ENCODE data around the gene HNRNPLL.
A peak's percentile ranks its signal among the peaks of the same experiment; 100 is the strongest.

Gene HNRNPLL

DNA sequence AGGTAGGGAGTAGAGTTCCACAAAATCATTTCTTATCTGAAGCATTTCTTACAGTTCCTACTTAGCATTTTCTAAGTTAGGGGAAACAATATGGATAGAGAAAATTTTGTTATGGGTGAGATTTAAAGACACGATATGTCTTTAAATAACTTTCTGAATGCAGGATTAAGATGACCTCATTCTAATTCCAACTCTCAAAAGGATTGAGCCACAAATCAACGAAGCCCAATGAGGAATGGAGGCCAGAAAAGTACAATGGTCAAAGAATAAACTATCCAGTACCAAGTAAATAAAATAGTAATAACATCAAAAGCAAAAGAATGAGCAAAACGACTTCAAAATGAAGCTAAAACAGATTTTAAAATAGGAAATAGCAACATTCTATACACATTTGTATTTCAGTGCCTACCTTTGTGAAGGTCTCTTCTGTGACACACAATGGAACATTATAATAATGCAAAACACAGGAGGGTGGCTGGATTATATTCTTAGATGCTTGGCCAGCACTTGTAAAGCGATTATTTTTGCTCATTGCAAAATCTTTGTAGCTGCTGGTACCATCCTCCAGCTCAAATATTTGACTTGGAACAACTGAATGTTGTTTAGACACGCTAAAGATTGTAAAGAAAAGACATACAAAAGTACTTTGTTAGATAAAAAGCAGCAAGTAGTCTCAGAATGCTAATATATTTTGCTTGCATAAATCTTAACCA lies 33.8 kb downstream of the HNRNPLL start:
- no peak for TF ChIP-seq ZNF391 (tag by site-specific recombination; IDR thresholded peaks at IDR 0.05; ENCODE audit: borderline replicate concordance, low read depth)
- TF ChIP-seq, protein P1, sequence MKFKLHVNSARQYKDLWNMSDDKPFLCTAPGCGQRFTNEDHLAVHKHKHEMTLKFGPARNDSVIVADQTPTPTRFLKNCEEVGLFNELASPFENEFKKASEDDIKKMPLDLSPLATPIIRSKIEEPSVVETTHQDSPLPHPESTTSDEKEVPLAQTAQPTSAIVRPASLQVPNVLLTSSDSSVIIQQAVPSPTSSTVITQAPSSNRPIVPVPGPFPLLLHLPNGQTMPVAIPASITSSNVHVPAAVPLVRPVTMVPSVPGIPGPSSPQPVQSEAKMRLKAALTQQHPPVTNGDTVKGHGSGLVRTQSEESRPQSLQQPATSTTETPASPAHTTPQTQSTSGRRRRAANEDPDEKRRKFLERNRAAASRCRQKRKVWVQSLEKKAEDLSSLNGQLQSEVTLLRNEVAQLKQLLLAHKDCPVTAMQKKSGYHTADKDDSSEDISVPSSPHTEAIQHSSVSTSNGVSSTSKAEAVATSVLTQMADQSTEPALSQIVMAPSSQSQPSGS (tag by site-specific recombination; IDR thresholded peaks at IDR 0.05; ENCODE audit: low read depth) = peak; percentile 55; the same call in 1 of the 2 replicates
- TF ChIP-seq, protein P2, sequence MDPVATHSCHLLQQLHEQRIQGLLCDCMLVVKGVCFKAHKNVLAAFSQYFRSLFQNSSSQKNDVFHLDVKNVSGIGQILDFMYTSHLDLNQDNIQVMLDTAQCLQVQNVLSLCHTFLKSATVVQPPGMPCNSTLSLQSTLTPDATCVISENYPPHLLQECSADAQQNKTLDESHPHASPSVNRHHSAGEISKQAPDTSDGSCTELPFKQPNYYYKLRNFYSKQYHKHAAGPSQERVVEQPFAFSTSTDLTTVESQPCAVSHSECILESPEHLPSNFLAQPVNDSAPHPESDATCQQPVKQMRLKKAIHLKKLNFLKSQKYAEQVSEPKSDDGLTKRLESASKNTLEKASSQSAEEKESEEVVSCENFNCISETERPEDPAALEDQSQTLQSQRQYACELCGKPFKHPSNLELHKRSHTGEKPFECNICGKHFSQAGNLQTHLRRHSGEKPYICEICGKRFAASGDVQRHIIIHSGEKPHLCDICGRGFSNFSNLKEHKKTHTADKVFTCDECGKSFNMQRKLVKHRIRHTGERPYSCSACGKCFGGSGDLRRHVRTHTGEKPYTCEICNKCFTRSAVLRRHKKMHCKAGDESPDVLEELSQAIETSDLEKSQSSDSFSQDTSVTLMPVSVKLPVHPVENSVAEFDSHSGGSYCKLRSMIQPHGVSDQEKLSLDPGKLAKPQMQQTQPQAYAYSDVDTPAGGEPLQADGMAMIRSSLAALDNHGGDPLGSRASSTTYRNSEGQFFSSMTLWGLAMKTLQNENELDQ (tag by site-specific recombination; IDR thresholded peaks at IDR 0.05; ENCODE audit: low read depth) = no peak
- no peak overlapping the region for H3K27ac ChIP-seq (ENCODE audit: extremely low read depth, low read depth, low read length)
- H3K9me3 ChIP-seq (ENCODE audit: control insufficient read depth, insufficient read depth, low read depth, low read length) = no peaks in the 10 kb centered on the region
- ChIA-PET CTCF (interaction anchor here (0.6 to 3.6 kb wide), 2 partner anchors 12 to 68 kb away, joined by 4 to 35 read pairs; no protein-coding TSS in a partner anchor), POLR2A (interaction anchor here (0.6 to 1.4 kb wide), 4 partner anchors 13 to 183 kb away, joined by 3 to 5 read pairs (median 4); partner anchors contain the start of gene SRSF7)
- peaks cover 35 to 49% of the 10 kb centered on the region in 2 experiments for H3K36me3 ChIP-seq (ENCODE audit: control insufficient read depth in 2 of 2, insufficient read depth in 1 of 2, low read length in 2 of 2)
- H3K4me3 ChIP-seq (ENCODE audit: low read depth, low read length) = no peak overlapping the region
- peaks cover 5% of the 10 kb centered on the region; the same call in 1 of the 2 replicates for H3K4me1 ChIP-seq (ENCODE audit: control insufficient read depth, insufficient read depth, low read length)

- 0 out of 2 replicates have a peak, but pooled peaks have one; percentile 41 for TF ChIP-seq ZNF121 (tag by site-specific recombination; IDR thresholded peaks at IDR 0.05)
- TF ChIP-seq WT1 (tag by site-specific recombination; IDR thresholded peaks at IDR 0.05) = no peak
- TF ChIP-seq ZSCAN16 (tag by site-specific recombination; IDR thresholded peaks at IDR 0.05) = no peak
- no peak for TF ChIP-seq ZNF571 (tag by site-specific recombination; IDR thresholded peaks at IDR 0.05)
- peaks cover 5% of the 10 kb centered on the region; the same call in 1 of the 2 replicates for H3K4me1 ChIP-seq (ENCODE audit: control insufficient read depth, insufficient read depth, low read length)
- no peak overlapping the region for H3K27ac ChIP-seq (ENCODE audit: extremely low read depth, low read depth, low read length)
- H3K4me3 ChIP-seq (ENCODE audit: low read depth, low read length) = no peak overlapping the region
- ChIA-PET POLR2A (interaction anchor here (0.6 to 3.4 kb wide), 4 partner anchors 179 to 382 kb away, joined by 3 to 14 read pairs (median 5); partner anchors contain the start of gene SRSF7), CTCF (interaction anchor here (0.7 to 5.3 kb wide), 4 partner anchors 16 to 695 kb away, joined by 3 to 40 read pairs (median 4); no protein-coding TSS in a partner anchor)
- H3K36me3 ChIP-seq (ENCODE audit: control insufficient read depth in 2 of 2, insufficient read depth in 1 of 2, low read length in 2 of 2) = peaks cover 27 to 36% of the 10 kb centered on the region in 2 experiments
- no peaks in the 10 kb centered on the region for H3K9me3 ChIP-seq (ENCODE audit: control insufficient read depth, insufficient read depth, low read depth, low read length)
These were observed 37.4 kb downstream of the HNRNPLL start for GRCh38 chr2:38565333-38565732.

DNA sequence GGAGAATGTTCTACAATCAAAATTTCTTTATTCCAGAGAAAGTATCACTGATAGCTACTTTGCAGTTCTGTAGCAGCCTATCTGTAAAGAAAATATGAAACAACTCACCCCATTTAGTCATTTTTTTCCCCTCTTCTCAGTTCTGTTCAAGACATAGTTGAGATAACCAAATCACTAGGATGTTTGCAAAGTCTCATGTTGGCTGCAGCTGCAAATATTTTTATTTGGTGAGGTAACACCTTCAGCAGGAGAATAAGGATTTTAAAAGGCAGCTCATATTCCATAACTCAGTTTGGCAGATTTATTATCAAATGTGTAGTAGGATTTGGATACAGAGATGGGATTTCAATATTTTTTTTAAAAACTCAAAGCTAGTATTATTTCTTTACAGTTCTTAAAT lies 41.0 kb downstream of the HNRNPLL start:
- H3K36me3 ChIP-seq (ENCODE audit: control insufficient read depth in 2 of 2, insufficient read depth in 1 of 2, low read length in 2 of 2) = peaks cover 19 to 21% of the 10 kb centered on the region in 2 experiments
- H3K4me3 ChIP-seq (ENCODE audit: low read depth, low read length) = no peak overlapping the region
- TF ChIP-seq ZNF138 (tag by site-specific recombination; IDR thresholded peaks at IDR 0.05; ENCODE audit: borderline replicate concordance) (no peak), REST (tag by site-specific recombination; IDR thresholded peaks at IDR 0.05) (no peak), PRDM6 (tag by site-specific recombination; IDR thresholded peaks at IDR 0.05) (peak; percentile 65), ZNF704 (tag by site-specific recombination; IDR thresholded peaks at IDR 0.05) (no peak)
- no peaks in the 10 kb centered on the region for H3K9me3 ChIP-seq (ENCODE audit: control insufficient read depth, insufficient read depth, low read depth, low read length)
- H3K4me1 ChIP-seq (ENCODE audit: control insufficient read depth, insufficient read depth, low read length) = no peaks in the 10 kb centered on the region
- H3K27ac ChIP-seq (ENCODE audit: extremely low read depth, low read depth, low read length) = no peak overlapping the region
- CTCF ChIA-PET = interaction anchor here (0.7 to 5.3 kb wide), 3 partner anchors 20 to 165 kb away, joined by 3 to 40 read pairs (median 6); no protein-coding TSS in a partner anchor
- POLR2A ChIA-PET = interaction anchor here (1.0 kb wide), 1 partner anchor 190 kb away, joined by 3 read pairs; the partner anchor contains the start of gene SRSF7

Measured in HEK293 (cell line).